K562 (cell line): ENCODE data around the gene LAPTM5. TPM values are rescaled to one million over a fixed set of nuclear protein-coding genes. Genes with fewer than 3 reads are reported as not detected.

Experiments
- GTF2F1 ChIP-seq: IDR thresholded peaks from 2 replicates; pipeline ENCODE4 v1.6.1; 2011; ENCODE audit warnings: low read depth, low read length, improper control_type of control experiment
- HDAC2 ChIP-seq: fragments of 450-650 bp; IDR thresholded peaks from 2 replicates; pipeline ENCODE4 v1.6.1; 2016; ENCODE audit warnings: mild to moderate bottlenecking
- HIVEP1 ChIP-seq: fragments of 250-450 bp; sonication (Bioruptor Pico); IDR thresholded peaks from 2 replicates; pipeline ENCODE4 v1.4.0; 2020; ENCODE audit warnings: mild to moderate bottlenecking
- NFIX ChIP-seq: fragments of 250-450 bp; sonication (Bioruptor Pico); IDR thresholded peaks from 2 replicates; pipeline ENCODE4 v1.4.0; 2020; ENCODE audit warnings: low read depth, mild to moderate bottlenecking, moderate library complexity
- PRPF4 ChIP-seq: fragments of 200-400 bp; formaldehyde crosslinking; IDR thresholded peaks from one replicate; pipeline ENCODE4 v1.6.1; 2017; ENCODE audit warnings: low read length, low read depth, mild to moderate bottlenecking; ENCODE audit not compliant: insufficient read depth, poor library complexity, severe bottlenecking
- RBM25 ChIP-seq: fragments of 200-400 bp; formaldehyde crosslinking; IDR thresholded peaks from 2 replicates; pipeline ENCODE4 v1.6.1; 2018; ENCODE audit warnings: low read length, low read depth, moderate library complexity; ENCODE audit not compliant: severe bottlenecking
- RCOR1 ChIP-seq, 2 experiments: IDR thresholded peaks; 2 replicates each; pipeline ENCODE4 v1.6.1; 2012; ENCODE audit warnings: low read depth in 2 of 2, low read length in 2 of 2, borderline replicate concordance in 1 of 2, improper control_type of control experiment in 1 of 2
- SMARCA5 ChIP-seq: fragments of 450-650 bp; IDR thresholded peaks from 2 replicates; pipeline ENCODE4 v1.6.1; 2016
- SPI1 ChIP-seq: IDR thresholded peaks from 2 replicates; pipeline ENCODE4 v1.6.1; 2011; ENCODE audit warnings: low read depth, low read length, control low read depth, borderline replicate concordance
- TCF3 ChIP-seq: sonication (generic); formaldehyde crosslinking; IDR thresholded peaks from 2 replicates; pipeline ENCODE4 v1.4.0; 2020; ENCODE audit warnings: mild to moderate bottlenecking, missing genetic modification reagents
- TRIM24 ChIP-seq, 2 experiments: fragments of 450-650 bp; IDR thresholded peaks; 2 replicates each; pipeline ENCODE4 v1.6.1; 2016
- ZKSCAN1 ChIP-seq: fragments of 150-350 bp; IDR thresholded peaks from 2 replicates; pipeline ENCODE4 v1.6.1; 2016; ENCODE audit warnings: low read depth, low read length
- ZNF133 ChIP-seq: fragments of 250-450 bp; sonication (Bioruptor Pico); IDR thresholded peaks from 2 replicates; pipeline ENCODE4 v1.4.0; 2020; ENCODE audit warnings: mild to moderate bottlenecking
- ZNF217 ChIP-seq: sonication (generic); formaldehyde crosslinking; IDR thresholded peaks from 2 replicates; pipeline ENCODE4 v1.8.0; 2022; ENCODE audit warnings: mild to moderate bottlenecking, missing genetic modification reagents
- ZNF23 ChIP-seq: fragments of 250-450 bp; sonication (Bioruptor Pico); IDR thresholded peaks from 2 replicates; pipeline ENCODE4 v1.4.0; 2020; ENCODE audit warnings: mild to moderate bottlenecking
- ZNF24 ChIP-seq: fragments of 450-650 bp; IDR thresholded peaks from 2 replicates; pipeline ENCODE4 v1.6.1; 2016
- ZNF41 ChIP-seq: fragments of 250-450 bp; sonication (Bioruptor Pico); conservative IDR thresholded peaks from 2 replicates; pipeline ENCODE4 v1.4.0; 2020; ENCODE audit warnings: mild to moderate bottlenecking
- ZNF436 ChIP-seq: fragments of 250-450, 450-650 bp; sonication (Bioruptor Pico); formaldehyde crosslinking; IDR thresholded peaks from 2 replicates; pipeline ENCODE4 v1.7.0; 2020; ENCODE audit warnings: mild to moderate bottlenecking
- ZNF445 ChIP-seq: fragments of 250-450 bp; sonication (Bioruptor Pico); IDR thresholded peaks from 2 replicates; pipeline ENCODE4 v1.4.0; 2020; ENCODE audit warnings: low read depth, mild to moderate bottlenecking, moderate library complexity
- polyA plus RNA-seq, 8 experiments: library from polyadenylated mRNA; depleted of rRNA in 4 of 8; stranded (reverse) in 5 of 8; unstranded in 3 of 8; fragments of >200 nt; fragmentation: Nextera tagmentation in 2 of 8; fragmentation: Illumina TruSeq in 1 of 8; extraction: Ambion mirVana in 2 of 8; extraction: Trizol in 1 of 8; gene quantifications; 2 replicates each; pipeline versions ENCODE4 v1.2.1 to v1.2.3, GENCODE V29; 2011 to 2014; ENCODE audit warnings: inconsistent platforms in 1 of 8, missing spikeins in 1 of 8
- total RNA-seq, 7 experiments: library from RNA; depleted of rRNA in 6 of 7; stranded (reverse); fragments of >200 nt in 6 of 7; fragmentation: Illumina TruSeq in 2 of 7; extraction: Trizol in 2 of 7; gene quantifications; 2 replicates each; pipeline versions ENCODE4 v1.2.1 to v1.2.3, GENCODE V29; 2011 to 2021; ENCODE audit warnings: low replicate concordance in 1 of 7
- TF ChIP-seq, protein P1 (sequence below): sonication (generic); formaldehyde crosslinking; IDR thresholded peaks from 2 replicates; pipeline ENCODE4 v1.8.0; 2022; ENCODE audit warnings: mild to moderate bottlenecking, missing genetic modification reagents, borderline replicate concordance
- TF ChIP-seq, protein P2 (sequence below), 2 experiments: fragments of 250-450 bp in 1 of 2; fragments of 450-650 bp in 1 of 2; sonication (Bioruptor Pico) in 1 of 2; IDR thresholded peaks; 2 replicates each; pipeline versions ENCODE4 v1.6.1 to v1.8.0; 2016 to 2021; ENCODE audit warnings: mild to moderate bottlenecking in 2 of 2, moderate library complexity in 2 of 2, missing compliant biosample characterization in 1 of 2, missing genetic modification characterization in 1 of 2
- TF ChIP-seq, protein P3 (sequence below), 2 experiments: fragments of 450-650 bp; conservative IDR thresholded peaks; 2 replicates each; pipeline ENCODE4 v1.6.1; 2017; ENCODE audit warnings: mild to moderate bottlenecking in 2 of 2, moderate library complexity in 2 of 2
- TF ChIP-seq, protein P4 (sequence below): fragments of 200-400 bp; formaldehyde crosslinking; IDR thresholded peaks from 2 replicates; pipeline ENCODE4 v1.6.1; 2017; ENCODE audit warnings: mild to moderate bottlenecking, low read depth, low read length, moderate library complexity

Gene LAPTM5
- total and polyA plus RNA-seq, 9 of the 15 experiments (the other 6 are each of a cell fraction or from before 2014, with no cell fraction given), result 2.4 to 47.3 (median 20.3) TPM

DNA sequence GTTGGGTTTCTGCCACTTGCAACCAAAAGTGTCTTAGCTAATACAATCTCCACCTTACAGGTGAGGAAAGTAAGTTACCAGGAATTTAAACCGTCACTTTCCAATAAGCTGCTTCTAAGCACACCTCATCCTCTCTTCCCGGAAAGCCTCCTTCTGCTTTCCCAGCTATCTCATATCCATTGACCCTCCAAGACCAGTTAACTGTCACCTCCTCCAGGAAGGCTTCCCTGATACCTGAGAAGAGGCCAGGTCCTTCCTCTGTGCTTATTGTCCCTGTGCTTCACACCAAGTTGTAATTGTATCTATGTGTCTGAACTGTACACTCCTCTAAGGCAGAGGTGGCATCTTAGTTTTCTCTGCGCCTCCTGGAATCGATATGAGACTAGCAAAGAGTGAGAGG, 23.0 kb downstream of the LAPTM5 start (continued):
- TF ChIP-seq HDAC2, result peak; percentile 50; the same call in 1 of the 2 replicates
- TF ChIP-seq RCOR1 (IDR thresholded peaks at IDR 0.05; ENCODE audit: borderline replicate concordance in 1 of 2, low read depth in 2 of 2, low read length in 2 of 2), result peak in 1 of 2 experiments; percentile 44; a peak in 1 of 4 replicates
- no peak for TF ChIP-seq ZNF133 (CRISPR knock-in tag)
- TF ChIP-seq, protein P1, sequence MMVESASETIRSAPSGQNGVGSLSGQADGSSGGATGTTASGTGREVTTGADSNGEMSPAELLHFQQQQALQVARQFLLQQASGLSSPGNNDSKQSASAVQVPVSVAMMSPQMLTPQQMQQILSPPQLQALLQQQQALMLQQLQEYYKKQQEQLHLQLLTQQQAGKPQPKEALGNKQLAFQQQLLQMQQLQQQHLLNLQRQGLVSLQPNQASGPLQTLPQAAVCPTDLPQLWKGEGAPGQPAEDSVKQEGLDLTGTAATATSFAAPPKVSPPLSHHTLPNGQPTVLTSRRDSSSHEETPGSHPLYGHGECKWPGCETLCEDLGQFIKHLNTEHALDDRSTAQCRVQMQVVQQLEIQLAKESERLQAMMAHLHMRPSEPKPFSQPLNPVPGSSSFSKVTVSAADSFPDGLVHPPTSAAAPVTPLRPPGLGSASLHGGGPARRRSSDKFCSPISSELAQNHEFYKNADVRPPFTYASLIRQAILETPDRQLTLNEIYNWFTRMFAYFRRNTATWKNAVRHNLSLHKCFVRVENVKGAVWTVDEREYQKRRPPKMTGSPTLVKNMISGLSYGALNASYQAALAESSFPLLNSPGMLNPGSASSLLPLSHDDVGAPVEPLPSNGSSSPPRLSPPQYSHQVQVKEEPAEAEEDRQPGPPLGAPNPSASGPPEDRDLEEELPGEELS (CRISPR knock-in tag), result no peak
- TF ChIP-seq ZNF24, result peak; percentile 72; the same call in 1 of the 2 replicates
- TF ChIP-seq HIVEP1 (CRISPR knock-in tag), result no peak
- TF ChIP-seq GTF2F1, result no peak
- TF ChIP-seq ZKSCAN1, result no peak
- TF ChIP-seq ZNF217 (CRISPR knock-in tag), result no peak
- no peak for TF ChIP-seq PRPF4
- no peak for TF ChIP-seq NFIX (CRISPR knock-in tag)
- no peak for TF ChIP-seq ZNF23 (CRISPR knock-in tag)
- TF ChIP-seq TCF3, result no peak
- TF ChIP-seq ZNF436 (CRISPR knock-in tag), result peak; percentile 86
- TF ChIP-seq, protein P2, sequence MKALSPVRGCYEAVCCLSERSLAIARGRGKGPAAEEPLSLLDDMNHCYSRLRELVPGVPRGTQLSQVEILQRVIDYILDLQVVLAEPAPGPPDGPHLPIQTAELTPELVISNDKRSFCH (CRISPR knock-in tag; IDR thresholded peaks at IDR 0.05), result no peak
- TF ChIP-seq, protein P2 (tag; IDR thresholded peaks at IDR 0.05), result no peak
- TF ChIP-seq, protein P3, sequence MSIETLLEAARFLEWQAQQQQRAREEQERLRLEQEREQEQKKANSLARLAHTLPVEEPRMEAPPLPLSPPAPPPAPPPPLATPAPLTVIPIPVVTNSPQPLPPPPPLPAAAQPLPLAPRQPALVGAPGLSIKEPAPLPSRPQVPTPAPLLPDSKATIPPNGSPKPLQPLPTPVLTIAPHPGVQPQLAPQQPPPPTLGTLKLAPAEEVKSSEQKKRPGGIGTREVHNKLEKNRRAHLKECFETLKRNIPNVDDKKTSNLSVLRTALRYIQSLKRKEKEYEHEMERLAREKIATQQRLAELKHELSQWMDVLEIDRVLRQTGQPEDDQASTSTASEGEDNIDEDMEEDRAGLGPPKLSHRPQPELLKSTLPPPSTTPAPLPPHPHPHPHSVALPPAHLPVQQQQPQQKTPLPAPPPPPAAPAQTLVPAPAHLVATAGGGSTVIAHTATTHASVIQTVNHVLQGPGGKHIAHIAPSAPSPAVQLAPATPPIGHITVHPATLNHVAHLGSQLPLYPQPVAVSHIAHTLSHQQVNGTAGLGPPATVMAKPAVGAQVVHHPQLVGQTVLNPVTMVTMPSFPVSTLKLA (conservative IDR thresholded peaks at IDR 0.05), result no peak
- peak; percentile 92 for TF ChIP-seq RBM25
- no peak for TF ChIP-seq ZNF445
- TF ChIP-seq ZNF41, result no peak
- TF ChIP-seq, protein P4, sequence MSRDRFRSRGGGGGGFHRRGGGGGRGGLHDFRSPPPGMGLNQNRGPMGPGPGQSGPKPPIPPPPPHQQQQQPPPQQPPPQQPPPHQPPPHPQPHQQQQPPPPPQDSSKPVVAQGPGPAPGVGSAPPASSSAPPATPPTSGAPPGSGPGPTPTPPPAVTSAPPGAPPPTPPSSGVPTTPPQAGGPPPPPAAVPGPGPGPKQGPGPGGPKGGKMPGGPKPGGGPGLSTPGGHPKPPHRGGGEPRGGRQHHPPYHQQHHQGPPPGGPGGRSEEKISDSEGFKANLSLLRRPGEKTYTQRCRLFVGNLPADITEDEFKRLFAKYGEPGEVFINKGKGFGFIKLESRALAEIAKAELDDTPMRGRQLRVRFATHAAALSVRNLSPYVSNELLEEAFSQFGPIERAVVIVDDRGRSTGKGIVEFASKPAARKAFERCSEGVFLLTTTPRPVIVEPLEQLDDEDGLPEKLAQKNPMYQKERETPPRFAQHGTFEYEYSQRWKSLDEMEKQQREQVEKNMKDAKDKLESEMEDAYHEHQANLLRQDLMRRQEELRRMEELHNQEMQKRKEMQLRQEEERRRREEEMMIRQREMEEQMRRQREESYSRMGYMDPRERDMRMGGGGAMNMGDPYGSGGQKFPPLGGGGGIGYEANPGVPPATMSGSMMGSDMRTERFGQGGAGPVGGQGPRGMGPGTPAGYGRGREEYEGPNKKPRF, result no peak
- TF ChIP-seq SPI1, result no peak
- peak; percentile 80; the same call in 1 of the 2 replicates for TF ChIP-seq SMARCA5
- no peak for TF ChIP-seq TRIM24 (IDR thresholded peaks at IDR 0.05)
